ENCODE measurements around the gene NR2F6. TPM values are rescaled to one million over a fixed set of nuclear protein-coding genes. Genes with fewer than 3 reads are reported as not detected.

Gene NR2F6
- polyA plus RNA-seq, 1 donor: 61.1 TPM

GRCh38 chr19:17240062-17240752, 5.5 kb downstream of the NR2F6 start:
- H3K4me3 ChIP-seq (ENCODE audit: low read length): peak overlapping the region; percentile 11
- H3K4me1 ChIP-seq (ENCODE audit: control insufficient read depth, insufficient read depth, low read length): peaks cover 43% of the 10 kb centered on the region
- 20% methylated on average over 2 of the region's 24 CpGs for WGBS (ENCODE audit: insufficient coverage, low lambda C conversion rate)
- no peaks in the 10 kb centered on the region for H3K27me3 ChIP-seq (ENCODE audit: control insufficient read depth, insufficient read depth, low read length)
- peak in 1 of 2 donors; percentile 63 for DNase-seq
- H3K9me3 ChIP-seq (ENCODE audit: control insufficient read depth, low read depth, low read length): no peaks in the 10 kb centered on the region
- H3K27ac ChIP-seq (ENCODE audit: low read length): peak overlapping the region; percentile 78
- peaks cover 29% of the 10 kb centered on the region for H3K36me3 ChIP-seq (ENCODE audit: control insufficient read depth, insufficient read depth, low read length)

- Histone ChIP-seq H3K4me1 (ENCODE audit: control insufficient read depth, insufficient read depth, low read length) (peaks cover 48% of the 10 kb centered on the region), H3K36me3 (ENCODE audit: control insufficient read depth, insufficient read depth, low read length) (peaks cover 45% of the 10 kb centered on the region), H3K27ac (ENCODE audit: low read length) (no peak overlapping the region), H3K9me3 (ENCODE audit: control insufficient read depth, low read depth, low read length) (no peaks in the 10 kb centered on the region), H3K27me3 (ENCODE audit: control insufficient read depth, insufficient read depth, low read length) (no peaks in the 10 kb centered on the region), H3K4me3 (ENCODE audit: low read length) (no peak overlapping the region)
- no CpG with 5 or more reads among the region's 13 CpGs for WGBS (ENCODE audit: insufficient coverage, low lambda C conversion rate)
- DNase-seq: no peak
Measured at GRCh38 chr19:17237747-17238706, 7.7 kb downstream of the NR2F6 start.

GRCh38 chr19:17236811-17237543, 8.7 kb downstream of the NR2F6 start:
- 88% methylated on average over 3 of the region's 18 CpGs for WGBS (ENCODE audit: insufficient coverage, low lambda C conversion rate)
- Histone ChIP-seq H3K27me3 (ENCODE audit: control insufficient read depth, insufficient read depth, low read length) (no peaks in the 10 kb centered on the region), H3K36me3 (ENCODE audit: control insufficient read depth, insufficient read depth, low read length) (peaks cover 55% of the 10 kb centered on the region), H3K9me3 (ENCODE audit: control insufficient read depth, low read depth, low read length) (no peaks in the 10 kb centered on the region), H3K27ac (ENCODE audit: low read length) (no peak overlapping the region), H3K4me1 (ENCODE audit: control insufficient read depth, insufficient read depth, low read length) (peaks cover 40% of the 10 kb centered on the region), H3K4me3 (ENCODE audit: low read length) (no peak overlapping the region)
- peak in 1 of 2 donors; percentile 11 for DNase-seq

GRCh38 chr19:17235971-17236777, 9.5 kb downstream of the NR2F6 start:
- DNase-seq: peak in 1 of 2 donors; percentile 37
- no CpG with 5 or more reads among the region's 27 CpGs for WGBS (ENCODE audit: insufficient coverage, low lambda C conversion rate)
- H3K4me3 ChIP-seq (ENCODE audit: low read length): no peak overlapping the region
- H3K9me3 ChIP-seq (ENCODE audit: control insufficient read depth, low read depth, low read length): no peaks in the 10 kb centered on the region
- no peaks in the 10 kb centered on the region for H3K27me3 ChIP-seq (ENCODE audit: control insufficient read depth, insufficient read depth, low read length)
- H3K27ac ChIP-seq (ENCODE audit: low read length): no peak overlapping the region
- H3K4me1 ChIP-seq (ENCODE audit: control insufficient read depth, insufficient read depth, low read length): peaks cover 35% of the 10 kb centered on the region
- peaks cover 62% of the 10 kb centered on the region for H3K36me3 ChIP-seq (ENCODE audit: control insufficient read depth, insufficient read depth, low read length)

GRCh38 chr19:17235300-17235970, 10.3 kb downstream of the NR2F6 start:
- no CpG with 5 or more reads among the region's 80 CpGs for WGBS (ENCODE audit: insufficient coverage, low lambda C conversion rate)
- Histone ChIP-seq H3K4me3 (ENCODE audit: low read length) (peak overlapping the region; percentile 33), H3K27ac (ENCODE audit: low read length) (peak overlapping the region; percentile 61), H3K4me1 (ENCODE audit: control insufficient read depth, insufficient read depth, low read length) (peaks cover 28% of the 10 kb centered on the region), H3K9me3 (ENCODE audit: control insufficient read depth, low read depth, low read length) (no peaks in the 10 kb centered on the region), H3K27me3 (ENCODE audit: control insufficient read depth, insufficient read depth, low read length) (no peaks in the 10 kb centered on the region), H3K36me3 (ENCODE audit: control insufficient read depth, insufficient read depth, low read length) (peaks cover 62% of the 10 kb centered on the region)
- DNase-seq: peak in 1 of 2 donors; percentile 81

DNA sequence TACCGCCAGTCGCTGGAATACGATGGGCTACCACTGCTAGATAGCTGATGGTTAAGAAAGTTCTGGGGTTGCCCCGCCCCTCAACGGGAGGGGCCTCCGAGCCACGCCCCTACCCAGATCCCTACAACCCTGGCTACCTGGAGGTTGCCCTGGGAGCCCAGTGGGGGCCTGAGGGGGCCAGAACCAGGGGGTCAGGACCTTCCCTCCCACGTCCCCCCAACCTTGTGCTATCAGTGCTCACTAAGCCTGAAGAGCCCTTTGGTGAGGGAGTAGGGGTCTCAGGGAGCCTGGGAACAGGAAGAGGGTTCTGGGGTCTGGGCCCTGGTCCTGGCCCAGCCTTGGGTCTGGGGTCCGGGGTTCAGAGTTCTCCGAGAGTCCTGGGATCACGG, 10.8 kb downstream of the NR2F6 start:
- H3K4me1 ChIP-seq (ENCODE audit: control insufficient read depth, insufficient read depth, low read length): peaks cover 23% of the 10 kb centered on the region

GRCh38 chr19:17232258-17232657, 13.5 kb downstream of the NR2F6 start:
- Histone ChIP-seq H3K4me1 (ENCODE audit: control insufficient read depth, insufficient read depth, low read length) (peaks cover 20% of the 10 kb centered on the region), H3K27me3 (ENCODE audit: control insufficient read depth, insufficient read depth, low read length) (no peaks in the 10 kb centered on the region), H3K36me3 (ENCODE audit: control insufficient read depth, insufficient read depth, low read length) (peaks cover 63% of the 10 kb centered on the region), H3K4me3 (ENCODE audit: low read length) (no peak overlapping the region), H3K27ac (ENCODE audit: low read length) (no peak overlapping the region), H3K9me3 (ENCODE audit: control insufficient read depth, low read depth, low read length) (no peaks in the 10 kb centered on the region)
- WGBS (ENCODE audit: insufficient coverage, low lambda C conversion rate): no CpG with 5 or more reads among the region's 25 CpGs
- no peak for DNase-seq

More for the DNA sequence above, 10.8 kb downstream of the NR2F6 start:
- WGBS (ENCODE audit: insufficient coverage, low lambda C conversion rate): 46% methylated on average over 3 of the region's 11 CpGs
- H3K27me3 ChIP-seq (ENCODE audit: control insufficient read depth, insufficient read depth, low read length): no peaks in the 10 kb centered on the region
- H3K4me3 ChIP-seq (ENCODE audit: low read length): peak overlapping the region; percentile 33
- peak in 1 of 2 donors; percentile 57 for DNase-seq
- no peaks in the 10 kb centered on the region for H3K9me3 ChIP-seq (ENCODE audit: control insufficient read depth, low read depth, low read length)
- peak overlapping the region; percentile 61 for H3K27ac ChIP-seq (ENCODE audit: low read length)
- H3K36me3 ChIP-seq (ENCODE audit: control insufficient read depth, insufficient read depth, low read length): peaks cover 66% of the 10 kb centered on the region

DNA sequence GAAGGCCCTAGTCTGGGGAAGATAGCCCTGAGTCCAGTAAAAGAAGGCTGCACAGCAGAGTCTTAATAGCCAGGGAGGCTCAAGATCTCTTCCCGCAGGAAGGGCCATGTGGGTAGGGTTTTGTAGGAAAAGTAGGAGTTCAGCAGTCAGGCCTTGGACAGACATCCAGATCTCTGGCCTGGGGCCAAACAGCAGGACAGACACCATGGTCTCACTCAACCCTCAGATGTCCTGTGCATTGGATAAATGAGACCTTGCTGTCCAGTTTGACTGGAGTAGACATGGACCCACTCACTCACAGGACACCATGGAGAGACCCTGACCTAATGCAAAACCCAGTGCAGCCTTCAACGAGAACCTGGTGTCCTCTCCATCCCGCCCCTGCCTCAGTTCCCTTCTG, 15.8 kb downstream of the NR2F6 start:
- Histone ChIP-seq H3K9me3 (ENCODE audit: control insufficient read depth, low read depth, low read length) (no peaks in the 10 kb centered on the region), H3K4me3 (ENCODE audit: low read length) (no peak overlapping the region), H3K27ac (ENCODE audit: low read length) (no peak overlapping the region), H3K4me1 (ENCODE audit: control insufficient read depth, insufficient read depth, low read length) (peaks cover 10% of the 10 kb centered on the region), H3K27me3 (ENCODE audit: control insufficient read depth, insufficient read depth, low read length) (no peaks in the 10 kb centered on the region), H3K36me3 (ENCODE audit: control insufficient read depth, insufficient read depth, low read length) (peaks cover 55% of the 10 kb centered on the region)
- no peak for DNase-seq
- WGBS (ENCODE audit: insufficient coverage, low lambda C conversion rate): no CpG with 5 or more reads among the region's 3 CpGs

GRCh38 chr19:17227798-17228367, 17.8 kb downstream of the NR2F6 start:
- no CpG with 5 or more reads among the region's 13 CpGs for WGBS (ENCODE audit: insufficient coverage, low lambda C conversion rate)
- H3K36me3 ChIP-seq (ENCODE audit: control insufficient read depth, insufficient read depth, low read length): peaks cover 40% of the 10 kb centered on the region

More at GRCh38 chr19:17227798-17228367, 17.8 kb downstream of the NR2F6 start:
- Histone ChIP-seq H3K27me3 (ENCODE audit: control insufficient read depth, insufficient read depth, low read length) (no peaks in the 10 kb centered on the region), H3K4me3 (ENCODE audit: low read length) (no peak overlapping the region), H3K9me3 (ENCODE audit: control insufficient read depth, low read depth, low read length) (no peaks in the 10 kb centered on the region), H3K27ac (ENCODE audit: low read length) (no peak overlapping the region), H3K4me1 (ENCODE audit: control insufficient read depth, insufficient read depth, low read length) (peaks cover 6% of the 10 kb centered on the region)
- DNase-seq: no peak
